Keratinocyte (primary cell): ENCODE data around the gene SREBF1. TPM values are rescaled to one million over a fixed set of nuclear protein-coding genes. Genes with fewer than 3 reads are reported as not detected.

ENCODE experiments used
- DNase-seq: peaks from one replicate; pipeline ENCODE4 v3.0.0-alpha.2; 2011; ENCODE audit warnings: low read depth, missing footprints, low spot score
- FAIRE-seq: peaks from 2 replicates; lab custom pipeline; 2011; peaks lifted over from hg19 to GRCh38; lab: Jason Lieb, UNC
- H2AFZ ChIP-seq: 2 replicates; pipeline ENCODE4 v1.6.0; 2012; ENCODE audit warnings: low read length, control low read depth, inconsistent platforms; ENCODE audit not compliant: control insufficient read depth
- H3K27ac ChIP-seq: 2 replicates; pipeline ENCODE4 v1.5.1; 2011; ENCODE audit warnings: low read length; ENCODE audit not compliant: control insufficient read depth, insufficient read depth
- H3K27me3 ChIP-seq: 3 replicates; pipeline ENCODE4 v1.6.0; 2011; ENCODE audit warnings: low read length; ENCODE audit not compliant: control insufficient read depth, insufficient read depth; ENCODE audit errors: extremely low read depth
- H3K36me3 ChIP-seq, 2 experiments: 2 replicates in 1 of 2; 3 replicates in 1 of 2; pipeline ENCODE4 v1.5.1; 2011; ENCODE audit warnings: low read length in 2 of 2, mild to moderate bottlenecking in 1 of 2; ENCODE audit not compliant: control insufficient read depth in 2 of 2, insufficient read depth in 2 of 2; ENCODE audit errors: extremely low read depth in 1 of 2
- H3K4me1 ChIP-seq: 3 replicates; pipeline ENCODE4 v1.5.1; 2011; ENCODE audit warnings: low read length; ENCODE audit not compliant: control insufficient read depth, insufficient read depth; ENCODE audit errors: extremely low read depth
- H3K4me2 ChIP-seq: 3 replicates; pipeline ENCODE4 v1.6.0; 2011; ENCODE audit warnings: low read depth, low read length; ENCODE audit not compliant: control insufficient read depth, insufficient read depth; ENCODE audit errors: extremely low read depth
- H3K4me3 ChIP-seq, 3 experiments: fragments of 200-600 bp in 1 of 3; sonication (generic) in 1 of 3; 2 replicates in 2 of 3; 3 replicates in 1 of 3; pipeline ENCODE4 v1.5.1; 2011 to 2016; ENCODE audit warnings: low read length in 3 of 3, mild to moderate bottlenecking in 3 of 3, control low read depth in 2 of 3, inconsistent platforms in 1 of 3, low read depth in 1 of 3, mixed read lengths in 1 of 3, mixed run types in 1 of 3, moderate library complexity in 1 of 3; ENCODE audit not compliant: control insufficient read depth in 2 of 3, insufficient read depth in 2 of 3; ENCODE audit errors: extremely low read depth in 1 of 3
- H3K79me2 ChIP-seq: 2 replicates; pipeline ENCODE4 v1.6.0; 2012; ENCODE audit warnings: low read length; ENCODE audit not compliant: control insufficient read depth, insufficient read depth
- H3K9ac ChIP-seq: 3 replicates; pipeline ENCODE4 v1.6.0; 2011; ENCODE audit warnings: low read length; ENCODE audit not compliant: control insufficient read depth, insufficient read depth; ENCODE audit errors: extremely low read depth
- H3K9me1 ChIP-seq: 3 replicates; pipeline ENCODE4 v1.6.0; 2011; ENCODE audit warnings: low read length; ENCODE audit not compliant: control insufficient read depth, insufficient read depth; ENCODE audit errors: extremely low read depth
- H3K9me3 ChIP-seq: 2 replicates; pipeline ENCODE4 v1.5.1; 2012; ENCODE audit warnings: low read depth, low read length; ENCODE audit not compliant: control insufficient read depth
- H4K20me1 ChIP-seq: 3 replicates; pipeline ENCODE4 v1.6.0; 2011; ENCODE audit warnings: low read length; ENCODE audit not compliant: control insufficient read depth, insufficient read depth; ENCODE audit errors: extremely low read depth
- EZH2 ChIP-seq: IDR thresholded peaks from one replicate; pipeline ENCODE4 v1.6.1; 2012; ENCODE audit warnings: inconsistent platforms, mild to moderate bottlenecking, low read length, moderate library complexity
- dilution Hi-C: fragments of 300-500 bp; cut with MboI; formaldehyde crosslinking; loops from one replicate; pipeline ENCODE4 v1.7.0; 2020; ENCODE audit warnings: low sequenced_read_pairs; ENCODE audit not compliant: extremely low pct_ligation_motif_present
- polyA plus RNA-seq, 5 experiments: library from polyadenylated mRNA; depleted of rRNA in 3 of 5; stranded (reverse) in 3 of 5; stranded (forward) in 1 of 5; unstranded in 1 of 5; fragments of >200 nt; gene quantifications; 1 replicate in 1 of 5; 2 replicates in 3 of 5; 3 replicates in 1 of 5; pipeline versions ENCODE4 v1.2.1 to v1.2.3, GENCODE V29; 2011 to 2012; ENCODE audit warnings: missing spikeins in 2 of 5, low read depth in 1 of 5, low replicate concordance in 1 of 5
- TF ChIP-seq, protein P1 (sequence below), 3 experiments: IDR thresholded peaks in 1 of 3; conservative IDR thresholded peaks in 1 of 3; optimal IDR thresholded peaks in 1 of 3; 2 replicates in 2 of 3; 3 replicates in 1 of 3; pipeline versions ENCODE3 to v1.5.1; 2011; ENCODE audit warnings: low read length in 3 of 3, mild to moderate bottlenecking in 3 of 3, moderate library complexity in 2 of 3, control low read depth in 1 of 3, inconsistent platforms in 1 of 3; ENCODE audit not compliant: insufficient read depth in 2 of 3; ENCODE audit errors: extremely low read depth in 1 of 3

The SREBF1 gene
- polyA plus RNA-seq, 1 donor (not counting 4 experiments of a cell fraction or from before 2014, with no cell fraction given): 51.7 TPM

DNA sequence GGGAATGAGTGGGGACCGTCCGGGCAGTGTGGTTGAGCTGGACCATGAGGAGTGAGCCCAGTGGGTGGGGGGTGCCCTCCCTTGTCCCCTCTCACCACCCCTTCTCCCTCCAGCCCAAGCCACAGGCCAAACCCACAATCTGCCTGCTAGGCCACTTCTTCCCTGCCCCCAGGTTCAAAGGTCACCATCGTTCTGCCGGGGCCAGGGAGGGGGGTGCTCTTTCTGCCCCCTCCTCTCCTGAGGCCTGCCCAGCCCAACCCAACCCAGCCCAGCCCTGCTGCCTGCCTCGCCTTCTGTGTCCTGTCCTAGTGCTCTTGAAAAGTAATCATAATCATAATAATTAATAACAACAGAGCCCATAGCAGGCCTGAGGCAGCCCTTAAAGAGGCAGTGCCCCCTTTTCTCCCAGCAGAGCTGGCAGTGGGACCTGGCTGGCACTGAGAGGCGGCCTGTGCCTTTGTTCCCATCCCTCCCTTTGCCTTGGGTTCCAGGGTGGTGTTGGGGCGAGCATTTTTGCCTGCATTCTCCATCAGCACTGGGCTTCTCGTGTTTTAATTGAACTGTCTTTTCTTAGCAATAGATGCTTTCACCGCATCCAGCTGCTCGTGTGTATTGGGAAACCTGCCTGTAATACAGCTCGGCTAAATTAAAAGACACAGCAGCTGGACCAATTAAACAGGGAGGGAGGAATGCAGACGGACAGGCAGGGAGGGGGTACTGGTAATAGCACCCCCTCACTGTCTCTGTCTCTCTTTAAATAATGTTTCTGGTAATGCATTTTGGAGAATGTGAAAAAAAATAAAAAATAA is 46.8 kb downstream of the SREBF1 start:
- Histone ChIP-seq H3K4me1 (peaks cover 8% of the 10 kb centered on the region), H3K27me3 (no peaks in the 10 kb centered on the region), H3K9me3 (no peaks in the 10 kb centered on the region), H3K9me1 (no peaks in the 10 kb centered on the region), H3K9ac (no peak overlapping the region), H3K4me2 (no peak overlapping the region), H4K20me1 (peaks cover 10% of the 10 kb centered on the region), H2AFZ (no peak overlapping the region), H3K27ac (no peak overlapping the region), H3K79me2 (peaks cover 53% of the 10 kb centered on the region), H3K4me3 (no peak overlapping the region), H3K36me3 (peaks cover 3 to 11% of the 10 kb centered on the region in 2 experiments)
- dilution Hi-C loops: no loop called here
- FAIRE-seq: no peak
- DNase-seq: no peak
- TF ChIP-seq, protein P1, sequence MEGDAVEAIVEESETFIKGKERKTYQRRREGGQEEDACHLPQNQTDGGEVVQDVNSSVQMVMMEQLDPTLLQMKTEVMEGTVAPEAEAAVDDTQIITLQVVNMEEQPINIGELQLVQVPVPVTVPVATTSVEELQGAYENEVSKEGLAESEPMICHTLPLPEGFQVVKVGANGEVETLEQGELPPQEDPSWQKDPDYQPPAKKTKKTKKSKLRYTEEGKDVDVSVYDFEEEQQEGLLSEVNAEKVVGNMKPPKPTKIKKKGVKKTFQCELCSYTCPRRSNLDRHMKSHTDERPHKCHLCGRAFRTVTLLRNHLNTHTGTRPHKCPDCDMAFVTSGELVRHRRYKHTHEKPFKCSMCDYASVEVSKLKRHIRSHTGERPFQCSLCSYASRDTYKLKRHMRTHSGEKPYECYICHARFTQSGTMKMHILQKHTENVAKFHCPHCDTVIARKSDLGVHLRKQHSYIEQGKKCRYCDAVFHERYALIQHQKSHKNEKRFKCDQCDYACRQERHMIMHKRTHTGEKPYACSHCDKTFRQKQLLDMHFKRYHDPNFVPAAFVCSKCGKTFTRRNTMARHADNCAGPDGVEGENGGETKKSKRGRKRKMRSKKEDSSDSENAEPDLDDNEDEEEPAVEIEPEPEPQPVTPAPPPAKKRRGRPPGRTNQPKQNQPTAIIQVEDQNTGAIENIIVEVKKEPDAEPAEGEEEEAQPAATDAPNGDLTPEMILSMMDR (optimal IDR thresholded peaks at IDR 0.05 in 1 of 3, IDR thresholded peaks at IDR 0.05 in 1 of 3, conservative IDR thresholded peaks at IDR 0.05 in 1 of 3; ENCODE audit: extremely low read depth in 1 of 3, insufficient read depth in 2 of 3, low read length in 3 of 3): no peak
- no peak for TF ChIP-seq EZH2

DNA sequence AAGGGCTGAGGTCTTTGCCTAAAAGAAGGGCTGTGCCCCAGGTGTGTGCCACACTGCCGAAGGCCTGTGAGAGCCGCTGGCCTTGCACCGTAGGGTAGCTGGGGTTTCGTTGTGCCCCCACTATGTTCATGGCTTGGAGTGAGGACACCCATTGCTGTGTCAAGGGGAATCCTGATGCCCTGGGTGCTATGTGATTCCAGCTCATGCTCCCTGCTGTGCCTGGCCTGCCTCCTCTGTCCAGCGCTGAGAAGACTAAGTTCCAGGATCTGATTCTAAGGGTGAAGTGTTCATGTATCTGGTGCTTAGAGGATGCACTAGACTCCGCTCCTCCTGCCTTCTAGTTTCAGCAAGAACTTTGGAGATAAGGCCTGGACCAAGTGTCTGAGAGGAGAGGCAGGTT is 47.4 kb downstream of the SREBF1 start:
- DNase-seq (no peak), FAIRE-seq (no peak)
- H3K4me2 ChIP-seq: no peak overlapping the region
- no peak overlapping the region for H3K4me3 ChIP-seq
- H3K9me1 ChIP-seq: no peaks in the 10 kb centered on the region
- H4K20me1 ChIP-seq: peaks cover 13% of the 10 kb centered on the region
- H3K79me2 ChIP-seq: peaks cover 59% of the 10 kb centered on the region
- H2AFZ ChIP-seq: no peak overlapping the region
- dilution Hi-C loops: no loop called here
- no peak for TF ChIP-seq EZH2
- TF ChIP-seq, protein P1 (optimal IDR thresholded peaks at IDR 0.05 in 1 of 3, IDR thresholded peaks at IDR 0.05 in 1 of 3, conservative IDR thresholded peaks at IDR 0.05 in 1 of 3; ENCODE audit: extremely low read depth in 1 of 3, insufficient read depth in 2 of 3, low read length in 3 of 3): no peak
- H3K27ac ChIP-seq: no peak overlapping the region
- peaks cover 3 to 6% of the 10 kb centered on the region in 2 experiments for H3K36me3 ChIP-seq
- H3K4me1 ChIP-seq: peaks cover 15% of the 10 kb centered on the region
- H3K9ac ChIP-seq: no peak overlapping the region
- no peaks in the 10 kb centered on the region for H3K27me3 ChIP-seq
- no peaks in the 10 kb centered on the region for H3K9me3 ChIP-seq
